ENCODE measurements around the gene ADAMTS2.

The ADAMTS2 gene

GRCh38 chr5:179154346-179154990 lies 190.8 kb downstream of the ADAMTS2 start:
- DNase-seq, result no peak

- no peak for DNase-seq
Observed at GRCh38 chr5:179153921-179154345, 191.3 kb downstream of the ADAMTS2 start.

DNA sequence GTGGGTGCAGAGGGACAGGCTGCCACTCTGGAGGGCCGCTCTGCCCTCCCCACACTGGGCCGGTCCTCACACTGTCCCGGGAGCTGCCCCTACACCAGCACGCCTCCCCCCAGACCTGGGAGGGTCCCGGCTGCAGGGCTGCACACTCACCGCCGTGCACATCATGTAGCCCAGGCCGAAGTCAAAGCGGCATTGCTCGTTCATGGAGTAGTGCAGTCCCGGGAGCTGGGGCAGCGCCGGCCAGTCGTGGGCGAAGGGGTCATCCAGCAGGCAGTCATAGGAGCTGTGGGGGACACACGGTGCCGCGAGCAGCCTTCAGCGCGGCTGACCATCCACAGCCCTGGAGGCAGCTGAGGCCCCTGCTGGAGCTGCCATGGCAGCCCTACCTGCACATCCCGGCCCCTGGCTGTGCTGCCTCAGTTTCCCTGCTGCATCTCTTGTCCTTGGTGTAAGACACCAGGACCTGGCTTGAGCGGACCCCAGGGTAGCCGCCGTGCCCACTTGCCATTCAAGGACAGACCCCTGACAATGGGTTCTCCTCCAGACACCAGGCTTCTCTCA lies 191.8 kb downstream of the ADAMTS2 start:
- no peak for DNase-seq

GRCh38 chr5:179152941-179153340 lies 192.3 kb downstream of the ADAMTS2 start:
- no peak for DNase-seq

- DNase-seq, result no peak
Observed at GRCh38 chr5:179152144-179152895, 192.9 kb downstream of the ADAMTS2 start.

DNA sequence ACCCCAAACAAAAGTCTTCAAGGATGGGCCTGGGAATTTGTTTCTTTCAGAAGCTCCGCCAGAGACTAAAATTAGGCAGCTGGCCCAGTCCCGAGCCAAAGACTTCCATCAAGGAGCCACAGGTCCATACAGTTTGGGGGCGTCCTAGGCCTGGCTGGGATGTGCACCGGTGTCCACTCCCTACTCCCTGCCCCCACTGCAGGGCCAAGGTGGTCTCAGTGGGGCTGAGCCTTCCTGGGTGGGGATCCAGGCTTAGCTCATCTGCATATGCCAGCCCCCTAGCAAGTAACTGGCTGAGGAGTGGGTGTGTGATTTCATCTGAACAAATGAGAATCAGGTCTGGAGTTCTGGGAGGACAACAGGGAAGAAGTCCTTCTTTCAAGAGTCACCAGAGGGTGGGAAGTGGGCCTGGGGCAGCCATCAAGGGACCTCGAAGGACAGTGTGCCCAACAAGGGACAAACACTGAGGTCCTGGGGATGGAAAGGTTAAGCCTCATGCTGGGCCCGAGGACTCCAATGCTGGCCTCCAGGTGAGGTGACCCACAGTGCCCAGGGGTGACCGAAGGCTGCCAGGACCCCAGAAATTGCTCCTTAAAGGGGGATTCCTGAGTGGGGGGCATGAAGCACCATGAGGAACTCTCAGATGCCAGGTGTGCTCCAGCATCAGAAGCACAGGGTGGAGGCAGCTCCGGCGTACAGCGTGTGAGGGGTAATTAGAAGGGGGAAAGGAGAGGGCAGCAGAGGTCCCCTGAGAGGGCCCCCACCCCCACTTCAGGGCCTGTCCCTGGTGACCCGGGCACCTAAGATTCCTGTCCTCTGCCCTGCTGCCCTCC lies 193.8 kb downstream of the ADAMTS2 start:
- no peak for DNase-seq

DNA sequence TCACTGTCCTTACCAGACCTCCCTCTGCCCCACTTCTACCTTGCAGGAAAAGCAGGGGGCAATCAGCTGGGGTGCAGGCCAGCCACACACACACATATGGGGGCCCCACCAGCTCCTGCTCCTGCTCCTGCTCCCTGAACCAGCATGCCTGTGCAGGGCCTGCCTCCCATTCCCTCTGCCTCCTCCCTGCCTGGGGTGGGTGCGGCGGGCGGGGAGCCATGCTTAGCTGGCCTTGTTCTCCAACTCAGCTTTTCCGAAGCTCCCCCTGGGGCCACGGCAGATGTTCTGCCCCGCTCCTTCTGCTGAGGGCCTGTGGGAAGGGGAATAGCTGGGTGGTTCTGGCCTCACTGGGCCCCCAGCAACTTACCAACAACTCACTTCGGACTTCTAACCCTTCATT lies 195.2 kb downstream of the ADAMTS2 start:
- no peak for DNase-seq

DNA sequence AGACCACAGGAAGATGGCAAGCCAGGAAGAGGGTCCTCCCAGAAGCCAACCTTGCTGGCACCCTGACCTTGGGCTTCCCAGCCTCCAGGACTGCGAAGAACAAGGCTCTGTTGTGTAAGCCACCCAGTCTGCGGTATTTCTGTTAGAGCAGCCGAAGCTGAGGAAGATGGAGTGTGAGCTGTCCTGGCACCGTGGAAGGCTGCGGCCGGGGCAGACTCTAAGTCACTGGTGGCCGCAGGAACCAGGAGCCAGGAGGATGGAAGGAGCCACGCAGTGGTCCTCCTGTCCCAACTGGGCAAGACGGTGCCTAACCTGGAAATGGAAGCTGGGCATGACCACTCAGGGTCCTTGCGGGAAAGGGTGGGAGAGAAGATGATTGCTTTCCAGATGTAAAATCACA lies 196.0 kb downstream of the ADAMTS2 start:
- no peak for DNase-seq

- DNase-seq, result no peak
Observed at GRCh38 chr5:179148703-179149170, 196.5 kb downstream of the ADAMTS2 start.

DNA sequence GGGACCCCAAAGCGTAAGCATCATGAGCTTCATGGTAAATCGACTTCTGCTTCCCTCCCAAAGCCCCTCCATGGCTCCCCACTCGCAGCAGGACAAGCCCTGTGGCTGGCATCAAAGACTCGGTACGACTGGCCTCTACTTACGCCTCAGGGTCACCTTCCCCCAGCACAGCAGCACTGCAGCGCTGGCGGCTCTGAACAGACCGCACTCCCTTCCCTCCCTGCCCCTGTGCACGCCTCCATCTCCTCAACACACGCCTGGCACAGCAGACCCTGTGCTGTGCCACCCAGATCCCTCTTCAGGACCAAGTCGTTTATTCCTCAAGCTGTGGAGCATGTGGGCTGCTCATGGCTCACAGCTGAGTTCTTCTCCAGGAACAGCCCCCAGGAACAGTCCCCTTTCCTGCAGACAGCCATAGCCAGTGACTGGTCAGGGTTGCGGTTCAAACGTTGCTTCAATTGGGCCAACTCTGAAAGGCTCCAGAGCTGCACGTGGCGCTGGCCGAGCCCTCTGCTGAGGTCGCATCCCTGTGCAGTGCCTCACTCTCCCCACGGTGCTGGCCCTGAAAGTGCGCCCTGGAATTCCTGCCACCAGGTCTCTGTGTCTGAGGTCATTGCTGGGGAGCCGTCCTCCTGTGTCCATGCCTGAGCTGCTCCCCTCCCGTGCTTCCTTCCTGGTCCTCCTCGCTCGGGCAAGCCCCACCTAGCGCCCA lies 197.1 kb downstream of the ADAMTS2 start:
- DNase-seq, result no peak

GRCh38 chr5:179146277-179146676 lies 199.0 kb downstream of the ADAMTS2 start:
- DNase-seq, result no peak

- DNase-seq, result no peak
Observed at GRCh38 chr5:179143446-179143845, 201.8 kb downstream of the ADAMTS2 start.

- no peak for DNase-seq
Observed at GRCh38 chr5:179142434-179143198, 202.6 kb downstream of the ADAMTS2 start.

DNA sequence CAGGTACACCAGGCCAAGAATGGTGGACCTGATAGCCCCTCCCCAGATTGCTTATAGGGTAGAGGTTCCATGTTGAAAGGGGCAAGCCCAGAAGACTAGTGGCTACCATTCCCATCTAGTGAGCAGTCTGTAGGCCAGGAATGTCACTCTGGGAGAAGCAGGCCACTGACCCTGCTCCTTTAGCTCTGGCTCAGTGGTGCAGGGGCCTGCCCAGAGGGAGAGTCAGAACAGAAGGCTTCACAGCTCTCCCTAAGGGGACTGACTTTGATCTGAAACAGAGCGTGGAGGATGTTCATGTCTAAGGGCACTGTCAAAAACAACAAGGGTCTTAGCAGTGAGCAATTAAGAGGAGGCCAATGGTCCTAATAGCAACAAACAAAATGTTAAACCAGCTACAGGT lies 203.4 kb downstream of the ADAMTS2 start:
- no peak for DNase-seq

DNA sequence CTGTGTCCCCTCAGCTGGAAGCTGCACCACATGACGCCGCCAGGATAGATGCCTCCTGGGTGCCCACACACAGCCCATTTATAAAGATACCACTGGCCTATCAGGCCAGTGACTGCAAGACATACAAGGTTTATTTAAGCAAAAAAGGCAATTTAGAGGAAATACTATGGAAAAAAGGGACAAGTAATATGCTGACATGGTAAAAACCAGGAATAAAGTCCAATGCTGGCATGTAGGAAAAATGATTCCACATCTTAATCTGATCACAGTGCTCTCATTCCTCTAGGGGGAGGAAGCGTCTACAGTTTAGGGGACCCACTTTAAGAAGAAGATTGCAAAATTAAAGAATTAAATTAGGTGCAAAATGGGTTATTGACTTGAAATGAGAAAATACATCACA lies 205.0 kb downstream of the ADAMTS2 start:
- DNase-seq, result no peak

DNA sequence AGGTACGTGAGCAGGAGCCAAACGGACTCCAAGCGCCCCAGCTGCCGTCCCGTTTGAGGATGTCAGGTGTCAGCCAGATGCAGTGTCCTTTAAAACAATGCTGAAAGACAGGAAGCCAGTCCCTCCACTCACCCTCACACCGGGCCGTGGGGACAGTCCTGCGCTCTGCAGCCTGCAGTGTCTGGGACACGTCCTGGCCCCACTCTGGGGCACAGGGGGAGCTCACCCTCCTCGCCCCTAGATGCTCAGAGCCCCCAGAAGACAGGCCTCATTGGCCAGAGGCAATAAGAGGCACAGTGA lies 205.4 kb downstream of the ADAMTS2 start:
- no peak for DNase-seq

- DNase-seq, result no peak
Observed at GRCh38 chr5:179139111-179139935, 205.9 kb downstream of the ADAMTS2 start.

- no peak for DNase-seq
Observed at GRCh38 chr5:179138568-179138925, 206.7 kb downstream of the ADAMTS2 start.

- DNase-seq, result no peak
Observed at GRCh38 chr5:179137643-179138567, 207.4 kb downstream of the ADAMTS2 start.
